WTC11 (cell line): ENCODE results near the gene CLMN.

ENCODE experiments used
- CBFB ChIP-seq: sonication (generic); formaldehyde crosslinking; IDR thresholded peaks from 2 replicates; pipeline ENCODE4 v1.8.1; 2022; ENCODE audit warnings: mild to moderate bottlenecking, low read depth, missing genetic modification reagents
- CREM ChIP-seq: sonication (generic); formaldehyde crosslinking; IDR thresholded peaks from 2 replicates; pipeline ENCODE4 v1.8.1; 2022; ENCODE audit warnings: mild to moderate bottlenecking, missing genetic modification reagents, moderate library complexity
- FOXP1 ChIP-seq: sonication (generic); formaldehyde crosslinking; IDR thresholded peaks from 2 replicates; pipeline ENCODE4 v1.8.0; 2022; ENCODE audit warnings: missing genetic modification reagents, mild to moderate bottlenecking, moderate library complexity, borderline replicate concordance
- NR1H2 ChIP-seq: sonication (generic); formaldehyde crosslinking; IDR thresholded peaks from 2 replicates; pipeline ENCODE4 v1.9.0; 2021; ENCODE audit warnings: mild to moderate bottlenecking, moderate library complexity, missing genetic modification reagents
- NR3C1 ChIP-seq: sonication (generic); formaldehyde crosslinking; conservative IDR thresholded peaks from 2 replicates; pipeline ENCODE4 v1.8.1; 2023; ENCODE audit warnings: low read depth, mild to moderate bottlenecking, missing genetic modification reagents
- SOX15 ChIP-seq: fragments of 250-450 bp; sonication (Bioruptor Pico); IDR thresholded peaks from 2 replicates; pipeline ENCODE4 v1.9.0; 2021; ENCODE audit warnings: mild to moderate bottlenecking
- TF ChIP-seq, protein P1 (sequence below): fragments of 200-600 bp; IDR thresholded peaks from 2 replicates; pipeline ENCODE4 v1.8.0; 2022; ENCODE audit warnings: antibody characterized with exemption
- TF ChIP-seq, protein P2 (sequence below): sonication (generic); formaldehyde crosslinking; IDR thresholded peaks from 2 replicates; pipeline ENCODE4 v1.8.1; 2023; ENCODE audit warnings: mild to moderate bottlenecking, missing genetic modification reagents, borderline replicate concordance

DNA sequence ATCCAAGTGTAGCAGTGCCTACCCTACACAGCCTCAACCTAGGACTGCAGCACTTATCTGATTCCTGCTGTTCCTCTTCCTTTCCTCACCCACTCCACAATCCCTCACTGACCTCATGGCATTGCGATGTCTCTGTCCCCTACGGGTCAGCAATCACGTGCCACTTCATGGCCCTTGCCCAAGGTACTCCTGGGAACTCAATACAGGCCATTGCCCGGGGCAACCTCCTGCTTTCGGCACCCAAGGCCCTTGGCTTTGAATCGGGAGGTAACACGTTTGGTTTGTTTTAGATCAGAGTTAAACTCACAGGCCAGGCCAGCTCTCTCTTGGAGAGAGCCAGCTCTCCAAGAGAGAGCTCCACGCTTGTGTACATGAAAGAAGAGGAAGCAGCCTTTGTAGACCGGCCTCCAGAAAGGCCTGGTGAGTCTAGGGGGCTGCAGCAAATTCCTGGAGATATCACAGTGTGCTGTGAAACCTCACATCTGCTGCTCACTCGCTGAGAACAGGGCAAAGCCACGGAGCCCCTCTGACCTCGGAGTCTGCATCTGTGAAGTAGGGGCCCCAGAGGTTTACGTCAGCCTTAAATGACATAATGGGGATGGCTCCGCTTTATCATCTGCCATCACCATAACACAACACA lies 12.2 kb downstream of the CLMN start:
- TF ChIP-seq CBFB (CRISPR knock-in tag) (no peak), NR1H2 (CRISPR knock-in tag) (no peak), CREM (CRISPR knock-in tag) (no peak), NR3C1 (CRISPR knock-in tag) (no peak), FOXP1 (no peak), SOX15 (CRISPR knock-in tag) (no peak)
- TF ChIP-seq, protein P1, sequence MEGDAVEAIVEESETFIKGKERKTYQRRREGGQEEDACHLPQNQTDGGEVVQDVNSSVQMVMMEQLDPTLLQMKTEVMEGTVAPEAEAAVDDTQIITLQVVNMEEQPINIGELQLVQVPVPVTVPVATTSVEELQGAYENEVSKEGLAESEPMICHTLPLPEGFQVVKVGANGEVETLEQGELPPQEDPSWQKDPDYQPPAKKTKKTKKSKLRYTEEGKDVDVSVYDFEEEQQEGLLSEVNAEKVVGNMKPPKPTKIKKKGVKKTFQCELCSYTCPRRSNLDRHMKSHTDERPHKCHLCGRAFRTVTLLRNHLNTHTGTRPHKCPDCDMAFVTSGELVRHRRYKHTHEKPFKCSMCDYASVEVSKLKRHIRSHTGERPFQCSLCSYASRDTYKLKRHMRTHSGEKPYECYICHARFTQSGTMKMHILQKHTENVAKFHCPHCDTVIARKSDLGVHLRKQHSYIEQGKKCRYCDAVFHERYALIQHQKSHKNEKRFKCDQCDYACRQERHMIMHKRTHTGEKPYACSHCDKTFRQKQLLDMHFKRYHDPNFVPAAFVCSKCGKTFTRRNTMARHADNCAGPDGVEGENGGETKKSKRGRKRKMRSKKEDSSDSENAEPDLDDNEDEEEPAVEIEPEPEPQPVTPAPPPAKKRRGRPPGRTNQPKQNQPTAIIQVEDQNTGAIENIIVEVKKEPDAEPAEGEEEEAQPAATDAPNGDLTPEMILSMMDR: no peak
- TF ChIP-seq, protein P2, sequence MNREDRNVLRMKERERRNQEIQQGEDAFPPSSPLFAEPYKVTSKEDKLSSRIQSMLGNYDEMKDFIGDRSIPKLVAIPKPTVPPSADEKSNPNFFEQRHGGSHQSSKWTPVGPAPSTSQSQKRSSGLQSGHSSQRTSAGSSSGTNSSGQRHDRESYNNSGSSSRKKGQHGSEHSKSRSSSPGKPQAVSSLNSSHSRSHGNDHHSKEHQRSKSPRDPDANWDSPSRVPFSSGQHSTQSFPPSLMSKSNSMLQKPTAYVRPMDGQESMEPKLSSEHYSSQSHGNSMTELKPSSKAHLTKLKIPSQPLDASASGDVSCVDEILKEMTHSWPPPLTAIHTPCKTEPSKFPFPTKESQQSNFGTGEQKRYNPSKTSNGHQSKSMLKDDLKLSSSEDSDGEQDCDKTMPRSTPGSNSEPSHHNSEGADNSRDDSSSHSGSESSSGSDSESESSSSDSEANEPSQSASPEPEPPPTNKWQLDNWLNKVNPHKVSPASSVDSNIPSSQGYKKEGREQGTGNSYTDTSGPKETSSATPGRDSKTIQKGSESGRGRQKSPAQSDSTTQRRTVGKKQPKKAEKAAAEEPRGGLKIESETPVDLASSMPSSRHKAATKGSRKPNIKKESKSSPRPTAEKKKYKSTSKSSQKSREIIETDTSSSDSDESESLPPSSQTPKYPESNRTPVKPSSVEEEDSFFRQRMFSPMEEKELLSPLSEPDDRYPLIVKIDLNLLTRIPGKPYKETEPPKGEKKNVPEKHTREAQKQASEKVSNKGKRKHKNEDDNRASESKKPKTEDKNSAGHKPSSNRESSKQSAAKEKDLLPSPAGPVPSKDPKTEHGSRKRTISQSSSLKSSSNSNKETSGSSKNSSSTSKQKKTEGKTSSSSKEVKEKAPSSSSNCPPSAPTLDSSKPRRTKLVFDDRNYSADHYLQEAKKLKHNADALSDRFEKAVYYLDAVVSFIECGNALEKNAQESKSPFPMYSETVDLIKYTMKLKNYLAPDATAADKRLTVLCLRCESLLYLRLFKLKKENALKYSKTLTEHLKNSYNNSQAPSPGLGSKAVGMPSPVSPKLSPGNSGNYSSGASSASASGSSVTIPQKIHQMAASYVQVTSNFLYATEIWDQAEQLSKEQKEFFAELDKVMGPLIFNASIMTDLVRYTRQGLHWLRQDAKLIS: no peak
